Stimulated activated CD8-positive, alpha-beta memory T cell treated with anti-CD3 and anti-CD28 coated beads, Interleukin-4, amount 100 ng/mL, for 24 hours (primary cell): ENCODE data around the gene AQP10.
"Not testable (repeated sequence)": the region's sequence is repeated elsewhere in the genome, so short reads cannot be mapped to it uniquely, and the experiment has no call there.

Experiments
- DNase-seq: peaks from one replicate; pipeline ENCODE4 v3.0.0-alpha.2; 2020; ENCODE audit warnings: low read depth

AQP10 gene

GRCh38 chr1:154320882-154321608 is at the start of gene AQP10:
Gene AQP10, plus strand, starts transcription at chr1:154321093. Its CDS starts 63 bp downstream, at chr1:154321156.
- DNase-seq = no peak

GRCh38 chr1:154272217-154272998 is 48.5 kb upstream of the AQP10 start, which contains the start of gene HAX1:
Gene HAX1, plus strand, starts transcription at chr1:154272629. Its CDS starts 95 bp downstream, at chr1:154272724.
- peak; percentile 96 for DNase-seq

- DNase-seq = no peak
Observed at GRCh38 chr1:154272999-154273563, 47.8 kb upstream of the AQP10 start.

GRCh38 chr1:154276797-154277196 is 44.1 kb upstream of the AQP10 start:
- DNase-seq = no peak

DNA sequence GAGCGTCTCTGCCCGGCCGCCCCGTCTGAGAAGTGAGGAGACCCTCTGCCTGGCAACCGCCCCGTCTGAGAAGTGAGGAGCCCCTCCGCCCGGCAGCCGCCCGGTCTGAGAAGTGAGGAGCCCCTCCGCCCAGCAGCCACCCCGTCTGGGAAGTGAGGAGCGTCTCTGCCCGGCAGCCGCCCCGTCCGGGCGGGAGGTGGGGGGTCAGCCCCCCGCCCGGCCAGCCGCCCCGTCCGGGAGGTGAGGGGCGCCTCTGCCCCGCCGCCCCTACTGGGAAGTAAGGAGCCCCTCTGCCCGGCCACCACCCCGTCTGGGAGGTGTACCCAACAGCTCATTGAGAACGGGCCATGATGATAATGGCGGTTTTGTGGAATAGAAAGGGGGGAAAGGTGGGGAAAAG is 33.3 kb upstream of the AQP10 start:
- not testable (repeated sequence) for DNase-seq

DNA sequence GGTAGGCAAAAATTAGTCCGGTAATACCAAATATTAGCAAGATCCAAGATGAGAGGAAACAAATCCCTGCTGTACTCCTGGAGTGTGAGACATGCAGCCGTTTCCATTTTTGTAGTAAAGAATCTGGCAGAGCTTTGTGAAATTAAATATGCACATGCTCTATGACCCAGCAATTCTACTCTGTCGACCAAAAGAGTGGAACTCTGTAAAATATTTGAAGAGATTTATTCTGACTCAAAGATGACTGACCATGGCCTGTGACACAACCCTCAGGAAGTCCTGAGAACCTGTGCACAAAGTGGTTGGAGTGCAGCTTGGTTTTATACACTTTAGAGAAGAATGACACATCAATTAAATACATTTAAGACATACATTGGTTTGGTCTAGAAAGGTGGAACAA is 32.2 kb upstream of the AQP10 start:
- DNase-seq = no peak

DNA sequence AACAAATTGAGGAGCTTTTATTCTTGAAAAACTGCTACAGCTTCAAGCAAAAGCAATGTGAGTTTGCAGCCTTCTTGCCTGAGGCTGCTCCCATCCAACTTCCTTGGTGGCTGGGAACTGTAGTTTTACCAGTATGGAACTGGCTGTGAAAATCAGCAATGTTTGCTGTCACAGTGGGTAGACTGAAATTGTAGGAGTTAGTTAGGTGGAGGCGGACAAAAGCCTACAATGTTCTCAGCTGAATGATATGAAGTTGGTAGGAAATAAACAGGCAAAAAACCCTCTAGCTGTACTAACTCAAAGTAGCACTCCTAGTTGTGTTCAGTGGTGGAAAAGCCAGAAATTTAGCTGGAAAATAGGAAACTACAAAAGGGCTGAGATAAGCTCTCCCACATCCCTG is 30.0 kb upstream of the AQP10 start:
- DNase-seq = no peak

- DNase-seq = no peak
Observed at GRCh38 chr1:154295408-154296235, 25.3 kb upstream of the AQP10 start.

- DNase-seq = no peak
Observed at GRCh38 chr1:154301582-154301981, 19.3 kb upstream of the AQP10 start.

DNA sequence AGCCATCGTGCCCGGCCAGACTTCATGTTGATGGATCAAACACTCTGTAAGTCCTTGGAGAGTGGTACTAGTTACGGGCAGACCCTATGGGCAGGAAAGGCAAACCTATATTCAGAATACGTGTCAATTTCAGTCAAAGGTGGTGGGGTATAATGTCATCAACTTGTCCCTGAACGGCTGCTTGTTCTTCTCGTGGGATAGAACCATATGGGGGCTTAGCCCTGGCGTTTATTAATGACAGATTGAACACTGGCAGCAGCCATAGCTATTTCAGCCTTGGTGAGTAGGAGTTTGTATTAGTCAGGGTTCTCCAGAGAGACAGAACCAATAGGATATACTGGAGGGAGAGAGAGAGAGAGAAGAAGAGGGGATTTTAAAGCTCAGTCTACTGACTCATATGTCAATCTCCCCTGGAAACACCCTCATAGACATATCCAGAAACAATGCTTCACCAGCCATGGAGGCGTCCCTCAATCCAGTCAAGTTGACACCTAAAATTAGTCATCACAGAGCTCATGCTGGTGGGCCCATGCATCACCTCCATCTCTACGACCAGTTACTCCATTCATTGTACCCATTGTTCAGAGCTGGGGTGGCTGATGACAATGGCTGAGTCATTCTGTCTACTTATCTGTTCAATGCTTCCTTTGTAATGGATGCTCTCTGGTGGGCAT is 16.1 kb upstream of the AQP10 start:
- DNase-seq = no peak

GRCh38 chr1:154306151-154306550 is 14.7 kb upstream of the AQP10 start:
- no peak for DNase-seq

- not testable (repeated sequence) for DNase-seq
Observed at GRCh38 chr1:154307670-154308270, 13.1 kb upstream of the AQP10 start.

DNA sequence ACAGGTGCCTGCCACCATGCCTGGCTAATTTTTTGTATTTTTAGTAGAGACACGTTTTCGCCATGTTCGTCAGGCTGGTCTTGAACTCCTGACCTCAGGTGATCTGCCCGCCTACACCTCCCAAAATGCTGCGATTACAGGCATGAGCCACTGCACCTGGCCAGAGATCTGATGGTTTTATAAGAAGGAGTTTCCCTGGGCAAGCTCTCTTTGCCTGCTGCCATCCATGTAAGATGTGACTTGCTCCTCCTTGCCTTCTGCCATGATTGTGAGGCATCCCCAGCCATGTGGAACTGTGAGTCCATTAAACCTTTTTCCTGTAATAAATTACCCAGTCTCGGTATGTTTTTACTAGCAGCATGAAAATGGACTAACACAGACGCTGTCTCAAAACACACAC is 11.8 kb upstream of the AQP10 start:
- not testable (repeated sequence) for DNase-seq

DNA sequence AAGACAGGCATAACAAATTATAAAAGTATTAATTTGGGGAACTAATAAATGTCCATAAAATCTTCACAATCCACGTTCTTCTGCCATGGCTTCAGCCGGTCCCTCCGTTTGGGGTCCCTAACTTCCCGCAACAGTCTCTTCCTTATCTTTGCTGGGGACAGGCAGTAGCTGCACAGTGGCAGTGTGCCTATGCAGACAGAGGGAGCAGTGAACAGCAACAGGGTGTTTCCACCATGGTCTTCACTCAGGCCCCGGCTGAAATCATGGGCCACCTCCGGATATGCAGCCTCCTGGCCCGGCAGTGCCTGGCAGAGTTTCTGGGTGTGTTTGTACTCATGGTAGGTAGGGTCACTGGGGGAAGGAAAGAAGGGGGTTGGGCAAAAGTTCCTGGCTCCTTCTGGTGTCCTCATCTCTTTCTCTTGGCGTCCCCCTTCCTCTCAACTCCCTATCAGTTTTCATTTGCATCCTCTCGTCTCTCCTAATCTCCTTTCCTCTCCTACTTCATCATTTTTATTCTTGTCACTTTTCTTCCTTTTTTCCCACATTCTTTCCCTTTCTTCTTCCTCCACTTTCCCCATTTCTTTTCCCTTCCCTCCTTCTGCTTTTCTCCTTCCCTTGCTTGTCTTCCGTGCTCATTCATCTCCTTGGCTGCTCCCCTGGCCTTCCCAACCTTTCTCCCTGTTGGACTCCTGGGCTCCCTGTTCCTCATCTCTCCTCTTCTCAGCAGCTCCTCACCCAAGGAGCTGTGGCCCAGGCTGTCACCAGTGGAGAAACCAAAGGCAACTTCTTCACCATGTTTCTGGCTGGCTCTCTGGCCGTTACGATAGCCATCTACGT is 8.4 kb upstream of the AQP10 start:
- not testable (repeated sequence) for DNase-seq

DNA sequence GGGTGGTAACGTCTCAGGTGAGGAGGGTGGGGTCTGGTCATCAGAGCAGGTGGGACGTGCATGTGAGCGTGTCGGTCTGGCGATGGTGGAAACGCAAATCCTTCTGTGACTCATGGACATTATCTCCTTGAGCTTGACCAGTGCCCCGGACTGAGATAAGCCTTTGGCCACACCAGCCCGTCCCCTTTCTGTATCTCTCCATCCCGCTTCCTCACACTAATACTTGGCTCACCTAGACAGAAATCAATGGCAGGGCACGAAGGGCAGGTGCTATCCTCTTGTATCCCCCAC is 7.9 kb upstream of the AQP10 start:
- no peak for DNase-seq

DNA sequence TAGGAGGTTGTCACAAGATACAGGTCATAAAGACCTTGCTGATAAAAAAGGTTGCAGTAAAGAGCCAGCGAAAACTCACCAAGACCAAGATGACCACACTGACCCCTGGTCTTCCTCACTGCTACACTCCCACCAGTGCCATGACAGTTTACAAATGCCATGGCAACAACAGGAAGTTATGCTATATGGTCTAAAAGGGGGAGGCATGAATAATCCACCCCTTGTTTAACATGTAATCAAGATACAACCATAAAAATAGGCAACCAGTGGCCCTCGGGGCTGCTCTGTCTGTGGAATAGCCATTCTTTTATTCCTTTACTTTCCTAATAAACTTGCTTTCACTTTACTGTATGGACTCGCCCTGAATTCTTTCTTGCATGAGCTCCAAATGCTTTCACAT is 6.7 kb upstream of the AQP10 start:
- not testable (repeated sequence) for DNase-seq

- no peak for DNase-seq
Observed at GRCh38 chr1:154316704-154317103, 4.2 kb upstream of the AQP10 start.

DNA sequence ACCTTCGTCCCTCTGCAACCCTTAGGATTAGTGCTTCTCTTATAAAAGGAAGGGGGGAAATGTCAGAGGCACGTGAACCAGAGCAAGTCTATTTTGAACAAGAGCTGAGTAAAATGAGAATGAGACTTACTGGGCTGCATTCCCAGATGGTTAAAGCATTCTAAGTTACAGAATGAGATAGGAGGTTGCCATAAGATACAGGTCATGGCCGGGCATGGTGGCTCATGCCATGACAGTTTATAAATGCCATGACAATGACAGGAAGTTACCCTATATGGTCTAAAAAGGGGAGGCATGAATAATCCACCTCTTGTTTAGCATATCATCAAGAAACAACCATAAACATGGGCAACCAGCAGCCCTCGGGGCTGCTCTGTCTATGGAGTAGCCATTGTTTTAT is 2.5 kb upstream of the AQP10 start:
- no peak for DNase-seq

DNA sequence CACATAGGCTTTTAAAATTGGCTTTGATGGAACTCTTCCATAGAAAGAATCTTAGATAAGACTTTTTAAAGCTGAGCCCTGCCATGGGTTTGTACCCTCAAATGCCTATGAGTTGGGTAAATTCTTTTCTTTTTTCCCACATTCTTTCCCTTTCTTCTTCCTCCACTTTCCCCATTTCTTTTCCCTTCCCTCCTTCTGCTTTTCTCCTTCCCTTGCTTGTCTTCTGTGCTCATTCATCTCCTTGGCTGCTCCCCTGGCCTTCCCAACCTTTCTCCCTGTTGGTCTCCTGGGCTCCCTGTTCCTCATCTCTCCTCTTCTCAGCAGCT is 679 bp downstream of the AQP10 start:
- not testable (repeated sequence) for DNase-seq

- DNase-seq = no peak
Observed at GRCh38 chr1:154323493-154323892, 2.6 kb downstream of the AQP10 start.

GRCh38 chr1:154324241-154324640 is 3.3 kb downstream of the AQP10 start:
- no peak for DNase-seq
